Panc1 (cell line): ENCODE data around the gene ARHGAP31. TPM values are rescaled to one million over a fixed set of nuclear protein-coding genes. Genes with fewer than 3 reads are reported as not detected.

Source experiments
- ATAC-seq: fragments of 200-7000 bp; cut with Tn5 transposase; 2 replicates; pipeline ENCODE4 v1.9.1; 2020; ENCODE audit warnings: mild to moderate bottlenecking, moderate library complexity
- BruUV-seq: library from RNA; stranded (reverse); fragments of 400-500 nt; replicated peaks from 2 replicates; lab custom pipeline; 2021; lab: Mats Ljungman, UMichigan
- CTCF ChIA-PET: fragments of 300-600 bp; sonication (Branson Sonifier 250); formaldehyde crosslinking; loops from one replicate; lab custom pipeline; 2022; ENCODE audit warnings: antibody characterized with exemption; lab: Charles Lee
- POLR2A ChIA-PET: fragments of 300-600 bp; sonication (Branson Sonifier 250); formaldehyde crosslinking; loops from one replicate; lab custom pipeline; 2022; ENCODE audit warnings: antibody characterized with exemption; lab: Charles Lee
- DNase-seq: peaks from one replicate; pipeline ENCODE4 v3.0.0-alpha.2; 2010; ENCODE audit warnings: low read depth, low spot score
- H3K27ac ChIP-seq: 2 replicates; pipeline ENCODE4 v1.5.1; 2011; ENCODE audit warnings: mild to moderate bottlenecking, low read length, inconsistent platforms
- H3K27me3 ChIP-seq: fragments of 200-500 bp; sonication (Bioruptor generic); 2 replicates; pipeline ENCODE4 v1.6.0; 2014; ENCODE audit warnings: low read length, inconsistent platforms; ENCODE audit not compliant: control insufficient read depth, insufficient read depth
- H3K36me3 ChIP-seq: fragments of 200-500 bp; sonication (Bioruptor generic); 2 replicates; pipeline ENCODE4 v1.5.1; 2014; ENCODE audit warnings: inconsistent platforms, mild to moderate bottlenecking, low read length, moderate library complexity; ENCODE audit not compliant: control insufficient read depth, insufficient read depth
- H3K4me1 ChIP-seq: 2 replicates; pipeline ENCODE4 v1.5.1; 2011; ENCODE audit warnings: inconsistent platforms, mild to moderate bottlenecking, low read length, moderate library complexity; ENCODE audit not compliant: control insufficient read depth, insufficient read depth
- H3K4me3 ChIP-seq, 2 experiments: 2 replicates each; pipeline ENCODE4 v1.5.1; 2011 to 2012; ENCODE audit warnings: low read depth in 2 of 2, low read length in 2 of 2, mild to moderate bottlenecking in 2 of 2, inconsistent platforms in 1 of 2, moderate library complexity in 1 of 2
- H3K9me3 ChIP-seq: fragments of 200-500 bp; sonication (Bioruptor generic); 2 replicates; pipeline ENCODE4 v1.5.1; 2014; ENCODE audit warnings: low read depth, mild to moderate bottlenecking, inconsistent platforms, low read length, moderate library complexity; ENCODE audit not compliant: control insufficient read depth, insufficient read depth
- POLR2AphosphoS5 ChIP-seq: IDR thresholded peaks from 2 replicates; pipeline ENCODE4 v1.6.1; 2012; ENCODE audit warnings: mild to moderate bottlenecking, low read depth, low read length, moderate library complexity
- SIN3A ChIP-seq: IDR thresholded peaks from 2 replicates; pipeline ENCODE4 v1.6.1; 2012; ENCODE audit warnings: low read depth, mild to moderate bottlenecking, low read length, moderate library complexity, borderline replicate concordance; ENCODE audit not compliant: insufficient read depth
- TCF7L2 ChIP-seq: IDR thresholded peaks from 2 replicates; pipeline ENCODE4 v1.6.1; 2011; ENCODE audit warnings: mild to moderate bottlenecking, low read depth, low read length, inconsistent platforms
- in situ Hi-C: cut with HindIII; loops from 2 replicates; pipeline ENCODE4 v1.10.0; 2016; ENCODE audit warnings: low sequenced_read_pairs, low pct_unique_long_range_greater_than_20kb
- intact Hi-C: fragments of 100-400 bp; cut with micrococcal nuclease; formaldehyde crosslinking; loops from one replicate; pipeline ENCODE4 v1.10.0; 2022; ENCODE audit not compliant: unreplicated experiment
- total RNA-seq: library from RNA; stranded (reverse); gene quantifications from one replicate; pipeline ENCODE4 v1.2.1, GENCODE V29; 2021; ENCODE audit not compliant: unreplicated experiment
- TF ChIP-seq, protein P1 (sequence below): fragments of 450-650 bp; IDR thresholded peaks from 2 replicates; pipeline ENCODE4 v1.5.1; 2017; ENCODE audit warnings: mild to moderate bottlenecking
- TF ChIP-seq, protein P2 (sequence below), 2 experiments: IDR thresholded peaks; 2 replicates each; pipeline ENCODE4 v1.6.1; 2011 to 2012; ENCODE audit warnings: low read depth in 2 of 2, control low read depth in 1 of 2, low read length in 1 of 2, mild to moderate bottlenecking in 1 of 2, moderate library complexity in 1 of 2; ENCODE audit not compliant: insufficient read depth in 1 of 2

ARHGAP31 gene
- total RNA-seq, 1 experiment from 2014 or later = 7.6 TPM

GRCh38 chr3:119433613-119434325, 139.6 kb downstream of the ARHGAP31 start:
- TF ChIP-seq, protein P1, sequence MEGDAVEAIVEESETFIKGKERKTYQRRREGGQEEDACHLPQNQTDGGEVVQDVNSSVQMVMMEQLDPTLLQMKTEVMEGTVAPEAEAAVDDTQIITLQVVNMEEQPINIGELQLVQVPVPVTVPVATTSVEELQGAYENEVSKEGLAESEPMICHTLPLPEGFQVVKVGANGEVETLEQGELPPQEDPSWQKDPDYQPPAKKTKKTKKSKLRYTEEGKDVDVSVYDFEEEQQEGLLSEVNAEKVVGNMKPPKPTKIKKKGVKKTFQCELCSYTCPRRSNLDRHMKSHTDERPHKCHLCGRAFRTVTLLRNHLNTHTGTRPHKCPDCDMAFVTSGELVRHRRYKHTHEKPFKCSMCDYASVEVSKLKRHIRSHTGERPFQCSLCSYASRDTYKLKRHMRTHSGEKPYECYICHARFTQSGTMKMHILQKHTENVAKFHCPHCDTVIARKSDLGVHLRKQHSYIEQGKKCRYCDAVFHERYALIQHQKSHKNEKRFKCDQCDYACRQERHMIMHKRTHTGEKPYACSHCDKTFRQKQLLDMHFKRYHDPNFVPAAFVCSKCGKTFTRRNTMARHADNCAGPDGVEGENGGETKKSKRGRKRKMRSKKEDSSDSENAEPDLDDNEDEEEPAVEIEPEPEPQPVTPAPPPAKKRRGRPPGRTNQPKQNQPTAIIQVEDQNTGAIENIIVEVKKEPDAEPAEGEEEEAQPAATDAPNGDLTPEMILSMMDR = no peak
- TF ChIP-seq, protein P2, sequence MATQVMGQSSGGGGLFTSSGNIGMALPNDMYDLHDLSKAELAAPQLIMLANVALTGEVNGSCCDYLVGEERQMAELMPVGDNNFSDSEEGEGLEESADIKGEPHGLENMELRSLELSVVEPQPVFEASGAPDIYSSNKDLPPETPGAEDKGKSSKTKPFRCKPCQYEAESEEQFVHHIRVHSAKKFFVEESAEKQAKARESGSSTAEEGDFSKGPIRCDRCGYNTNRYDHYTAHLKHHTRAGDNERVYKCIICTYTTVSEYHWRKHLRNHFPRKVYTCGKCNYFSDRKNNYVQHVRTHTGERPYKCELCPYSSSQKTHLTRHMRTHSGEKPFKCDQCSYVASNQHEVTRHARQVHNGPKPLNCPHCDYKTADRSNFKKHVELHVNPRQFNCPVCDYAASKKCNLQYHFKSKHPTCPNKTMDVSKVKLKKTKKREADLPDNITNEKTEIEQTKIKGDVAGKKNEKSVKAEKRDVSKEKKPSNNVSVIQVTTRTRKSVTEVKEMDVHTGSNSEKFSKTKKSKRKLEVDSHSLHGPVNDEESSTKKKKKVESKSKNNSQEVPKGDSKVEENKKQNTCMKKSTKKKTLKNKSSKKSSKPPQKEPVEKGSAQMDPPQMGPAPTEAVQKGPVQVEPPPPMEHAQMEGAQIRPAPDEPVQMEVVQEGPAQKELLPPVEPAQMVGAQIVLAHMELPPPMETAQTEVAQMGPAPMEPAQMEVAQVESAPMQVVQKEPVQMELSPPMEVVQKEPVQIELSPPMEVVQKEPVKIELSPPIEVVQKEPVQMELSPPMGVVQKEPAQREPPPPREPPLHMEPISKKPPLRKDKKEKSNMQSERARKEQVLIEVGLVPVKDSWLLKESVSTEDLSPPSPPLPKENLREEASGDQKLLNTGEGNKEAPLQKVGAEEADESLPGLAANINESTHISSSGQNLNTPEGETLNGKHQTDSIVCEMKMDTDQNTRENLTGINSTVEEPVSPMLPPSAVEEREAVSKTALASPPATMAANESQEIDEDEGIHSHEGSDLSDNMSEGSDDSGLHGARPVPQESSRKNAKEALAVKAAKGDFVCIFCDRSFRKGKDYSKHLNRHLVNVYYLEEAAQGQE (IDR thresholded peaks at IDR 0.05; ENCODE audit: insufficient read depth in 1 of 2, low read depth in 2 of 2, low read length in 1 of 2) = no peak
- no peak for TF ChIP-seq SIN3A
- no peak for TF ChIP-seq TCF7L2
- no peak for TF ChIP-seq POLR2AphosphoS5
- no peaks in the 10 kb centered on the region for H3K4me1 ChIP-seq
- H3K27ac ChIP-seq = no peak overlapping the region
- intact Hi-C loops (no loop called here), in situ Hi-C loops (no loop called here)
- ATAC-seq (no peak), DNase-seq (no peak)
- peaks cover 13% of the 10 kb centered on the region; the same call in 1 of the 2 replicates for H3K9me3 ChIP-seq
- ChIA-PET CTCF (no interaction called here), POLR2A (no interaction called here)
- H3K27me3 ChIP-seq = no peaks in the 10 kb centered on the region
- peaks cover 48% of the 10 kb centered on the region for H3K36me3 ChIP-seq
- BruUV-seq = no TSS peak
- H3K4me3 ChIP-seq = no peak overlapping the region

- TF ChIP-seq, protein P1 = peak; percentile 9; the same call in 1 of the 2 replicates
- TF ChIP-seq, protein P2 (IDR thresholded peaks at IDR 0.05; ENCODE audit: insufficient read depth in 1 of 2, low read depth in 2 of 2, low read length in 1 of 2) = no peak
- TF ChIP-seq SIN3A = no peak
- TF ChIP-seq TCF7L2 = no peak
- no peak for TF ChIP-seq POLR2AphosphoS5
- no peak for ATAC-seq
- POLR2A ChIA-PET = no interaction called here
- in situ Hi-C loops = no loop called here
- intact Hi-C loops = no loop called here
- H3K4me1 ChIP-seq = no peaks in the 10 kb centered on the region
- peaks cover 48% of the 10 kb centered on the region for H3K36me3 ChIP-seq
- peaks cover 7% of the 10 kb centered on the region; the same call in 1 of the 2 replicates for H3K9me3 ChIP-seq
- H3K27ac ChIP-seq = no peak overlapping the region
- CTCF ChIA-PET = no interaction called here
- H3K27me3 ChIP-seq = no peaks in the 10 kb centered on the region
- DNase-seq = no peak
- no peak overlapping the region for H3K4me3 ChIP-seq
- no TSS peak for BruUV-seq
These were observed 140.5 kb downstream of the ARHGAP31 start for GRCh38 chr3:119434703-119435102.
